CD4-positive, alpha-beta T cell treated with Interleukin-15 for 4 hours (primary cell): ENCODE measurements around the gene WRAP73.
A peak's percentile ranks its signal among the peaks of the same experiment; 100 is the strongest.

Experiments
- DNase-seq: peaks from one replicate; pipeline ENCODE4 v3.0.0-alpha.2; 2020; ENCODE audit warnings: low spot score

WRAP73 gene, protein sequence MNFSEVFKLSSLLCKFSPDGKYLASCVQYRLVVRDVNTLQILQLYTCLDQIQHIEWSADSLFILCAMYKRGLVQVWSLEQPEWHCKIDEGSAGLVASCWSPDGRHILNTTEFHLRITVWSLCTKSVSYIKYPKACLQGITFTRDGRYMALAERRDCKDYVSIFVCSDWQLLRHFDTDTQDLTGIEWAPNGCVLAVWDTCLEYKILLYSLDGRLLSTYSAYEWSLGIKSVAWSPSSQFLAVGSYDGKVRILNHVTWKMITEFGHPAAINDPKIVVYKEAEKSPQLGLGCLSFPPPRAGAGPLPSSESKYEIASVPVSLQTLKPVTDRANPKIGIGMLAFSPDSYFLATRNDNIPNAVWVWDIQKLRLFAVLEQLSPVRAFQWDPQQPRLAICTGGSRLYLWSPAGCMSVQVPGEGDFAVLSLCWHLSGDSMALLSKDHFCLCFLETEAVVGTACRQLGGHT

DNA sequence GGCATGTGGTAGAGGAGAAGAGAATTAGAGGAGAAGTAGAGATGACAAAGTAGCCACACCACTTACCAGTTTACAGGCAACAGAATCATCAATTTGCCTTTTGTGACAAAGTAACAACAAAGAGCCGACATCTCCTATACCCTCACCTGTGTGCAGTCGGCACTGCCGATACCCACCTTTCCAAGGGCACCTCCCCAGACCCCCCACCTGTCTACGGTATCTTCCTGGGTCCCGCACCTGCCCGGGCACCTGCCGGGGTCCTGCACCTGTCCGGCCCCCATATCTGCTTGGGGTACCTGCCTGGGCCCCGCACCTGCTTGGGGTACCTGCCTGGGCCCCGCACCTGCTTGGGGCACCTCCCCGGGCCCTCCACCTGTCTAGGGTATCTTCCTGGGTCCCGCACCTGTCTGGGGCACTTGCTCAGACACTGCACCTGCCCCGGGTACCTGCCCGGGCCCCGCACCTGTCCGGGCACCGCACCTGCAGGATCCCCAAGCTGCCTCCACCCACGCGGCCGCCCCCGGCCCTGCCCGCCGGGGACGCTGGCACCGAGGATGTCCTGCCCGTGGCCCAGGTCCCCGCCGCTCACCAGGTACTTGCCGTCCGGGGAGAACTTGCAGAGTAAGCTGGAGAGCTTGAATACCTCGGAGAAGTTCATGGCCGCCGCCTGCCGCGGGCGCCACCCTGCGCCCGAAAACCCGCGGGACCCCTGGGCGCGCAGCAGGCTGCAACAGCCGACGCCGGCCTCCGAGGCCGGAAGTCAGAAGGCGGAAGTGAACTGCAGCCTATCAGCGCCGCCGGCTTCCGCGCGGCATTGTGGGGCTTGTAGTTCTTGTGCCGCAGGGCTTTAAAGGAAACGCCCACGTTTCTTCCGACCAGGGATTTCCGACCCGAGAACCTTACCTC, at the start of gene WRAP73:
TSS of gene WRAP73 (minus strand) at position 762 of the 906 bp plus-strand sequence. CDS start at position 658, 104 bp downstream.
- DNase-seq, result peak; percentile 90

DNA sequence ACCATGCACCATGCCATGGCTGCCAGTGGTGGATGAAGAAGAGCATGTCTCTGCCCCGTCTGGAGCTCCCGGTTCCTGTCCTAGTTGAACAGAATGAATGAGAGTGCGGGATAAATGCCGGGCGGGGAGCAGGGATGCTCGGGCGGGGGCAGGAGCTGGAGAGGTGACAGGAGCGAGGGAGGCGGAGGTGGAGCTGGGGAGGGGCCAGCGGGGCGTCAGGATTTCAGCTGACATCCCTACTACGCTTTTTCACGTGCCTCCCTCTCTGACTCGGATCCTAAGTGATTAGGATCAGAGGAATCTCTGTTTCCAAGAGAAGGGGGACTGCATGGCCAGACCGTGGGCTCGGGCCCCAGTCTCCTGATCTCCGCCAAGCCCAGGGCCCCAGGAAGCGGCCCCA, 49.7 kb upstream of the WRAP73 start:
- no peak for DNase-seq

DNA sequence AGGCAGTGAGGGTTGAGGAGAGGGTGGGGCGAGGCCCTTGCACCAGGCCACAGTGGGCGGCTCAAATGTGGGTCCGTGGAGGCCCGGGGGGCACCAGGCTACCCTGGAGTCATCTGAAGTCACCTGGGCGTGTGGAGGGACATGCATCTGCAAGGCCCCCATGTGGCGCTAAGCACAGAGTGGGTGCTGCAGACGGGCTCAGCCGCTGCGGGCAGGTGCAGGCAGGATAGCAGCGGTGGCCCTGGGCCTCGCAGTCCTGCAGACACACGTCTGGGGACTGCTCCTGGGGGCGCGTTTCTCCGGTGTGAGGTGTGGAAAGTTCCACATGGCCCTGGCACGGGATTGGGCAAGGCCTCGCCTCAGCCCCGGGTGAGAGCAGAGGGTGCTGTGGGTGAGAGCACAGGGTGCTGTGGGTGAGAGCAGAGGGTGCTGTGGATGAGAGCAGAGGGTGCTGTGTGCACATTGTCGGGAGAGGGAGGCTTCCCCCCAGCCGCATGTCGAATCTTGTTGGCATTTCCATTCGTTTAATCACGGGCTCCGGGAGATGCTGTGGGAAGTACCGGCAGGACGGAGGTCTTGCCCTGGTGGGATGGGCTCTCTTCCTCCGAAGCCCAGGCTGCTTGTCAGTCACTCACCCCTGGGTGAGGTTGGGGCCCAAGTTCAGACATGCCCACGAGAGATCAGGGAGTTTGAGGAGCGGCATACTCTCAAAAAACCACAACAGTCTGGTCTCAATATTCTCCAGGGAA, 48.9 kb upstream of the WRAP73 start:
- no peak for DNase-seq

DNA sequence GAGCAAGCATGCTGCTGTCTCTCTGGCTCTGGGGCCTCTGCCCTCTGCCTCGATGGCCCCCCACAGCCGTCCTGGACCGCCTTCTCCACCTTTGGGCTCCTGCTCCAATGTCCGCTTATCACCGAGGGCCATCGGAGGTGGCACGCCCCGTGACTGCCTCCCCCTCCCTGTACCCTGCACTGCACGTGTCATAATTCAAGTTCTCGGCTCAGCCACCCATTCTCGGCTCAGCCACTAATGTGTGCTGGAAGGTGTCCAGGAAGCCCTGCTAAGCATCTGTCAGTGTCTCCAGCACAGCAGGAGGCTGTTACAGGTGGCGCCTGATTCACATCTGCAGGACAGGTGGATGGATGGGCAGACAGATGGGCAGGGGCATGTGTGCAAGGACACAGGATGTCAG, 47.9 kb upstream of the WRAP73 start:
- DNase-seq, result no peak

DNA sequence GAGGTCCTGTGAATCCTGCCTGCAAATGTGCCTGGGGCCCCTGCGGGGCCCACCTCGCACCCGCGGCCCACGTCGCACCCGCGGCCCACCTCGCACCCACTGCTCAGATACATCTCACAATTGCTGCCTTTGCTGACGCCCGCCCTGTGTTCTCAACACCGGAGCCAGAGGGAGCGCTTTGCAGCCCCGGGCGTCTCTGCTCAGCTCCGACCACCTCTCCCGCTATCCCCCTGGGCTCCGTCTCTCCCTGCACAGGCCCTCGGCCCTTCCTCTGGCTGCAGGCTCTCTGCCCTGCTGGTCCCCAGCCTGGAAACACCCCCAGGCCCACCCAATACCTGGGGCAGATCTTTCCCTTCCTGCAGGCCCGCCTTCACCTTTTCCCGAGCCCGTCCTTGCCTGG, 47.2 kb upstream of the WRAP73 start:
- DNase-seq, result no peak

DNA sequence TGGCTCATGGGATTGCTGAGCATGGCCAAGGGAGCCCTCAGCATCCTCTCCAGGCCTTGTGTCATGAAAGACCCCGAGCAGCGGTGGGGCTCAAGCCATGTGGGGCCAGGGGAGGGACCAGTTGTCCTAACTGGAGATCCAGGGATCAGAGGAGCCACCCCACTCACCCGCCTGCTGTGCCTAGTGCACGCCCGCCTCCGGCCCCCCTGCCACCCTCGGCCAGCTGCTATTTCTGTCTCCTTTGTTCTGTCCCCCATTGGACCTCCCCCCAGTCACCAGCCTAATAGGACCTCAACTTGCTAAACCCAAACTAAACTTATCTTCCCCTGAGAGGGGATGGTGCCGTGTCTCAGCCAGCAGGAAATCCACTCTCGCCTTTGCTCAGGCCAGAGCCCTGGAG, 46.8 kb upstream of the WRAP73 start:
- DNase-seq, result no peak

DNA sequence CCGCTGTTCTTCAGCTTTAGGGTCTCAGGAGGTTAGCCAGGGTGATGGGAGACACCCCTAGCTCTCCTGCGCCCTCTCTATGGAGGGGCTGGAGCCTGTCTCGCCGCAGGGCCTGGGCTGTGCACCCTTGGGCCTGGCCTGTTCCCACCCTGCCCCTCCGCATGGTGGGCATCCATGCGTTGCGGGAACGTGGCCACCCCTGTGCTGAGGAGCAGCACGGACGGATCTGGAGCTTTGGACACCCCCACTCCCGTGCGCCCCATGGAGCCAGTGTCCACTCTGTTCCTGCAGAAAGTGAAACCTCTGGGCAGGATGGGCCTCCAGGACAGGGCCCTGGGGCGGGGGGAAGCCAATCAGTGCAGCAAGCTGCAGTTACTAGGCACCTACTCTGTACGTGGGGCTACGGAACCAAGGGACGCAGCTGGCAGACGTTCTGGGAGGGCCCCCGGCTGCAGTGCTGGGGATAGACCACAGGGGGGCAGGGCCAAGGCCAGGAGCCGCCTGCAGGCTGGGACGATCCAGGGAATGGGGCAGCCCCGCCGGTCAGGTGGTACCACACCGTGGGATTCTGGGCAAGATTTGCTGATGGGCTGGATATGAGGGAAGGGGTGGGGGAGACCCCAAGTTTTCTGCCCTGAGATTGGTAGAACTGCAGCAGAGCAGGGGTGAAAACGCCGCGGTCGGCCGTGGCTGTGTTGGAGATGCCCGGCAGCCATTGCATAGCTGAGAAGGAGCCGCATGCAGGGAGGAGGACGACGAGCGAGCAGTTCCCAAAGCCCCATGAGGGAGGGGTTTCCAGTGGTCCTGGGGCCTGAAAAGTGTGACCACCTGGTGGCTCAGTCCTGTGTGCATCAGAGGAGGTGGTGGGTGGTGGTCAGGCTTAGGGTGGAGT, 45.7 kb upstream of the WRAP73 start:
- DNase-seq, result no peak

DNA sequence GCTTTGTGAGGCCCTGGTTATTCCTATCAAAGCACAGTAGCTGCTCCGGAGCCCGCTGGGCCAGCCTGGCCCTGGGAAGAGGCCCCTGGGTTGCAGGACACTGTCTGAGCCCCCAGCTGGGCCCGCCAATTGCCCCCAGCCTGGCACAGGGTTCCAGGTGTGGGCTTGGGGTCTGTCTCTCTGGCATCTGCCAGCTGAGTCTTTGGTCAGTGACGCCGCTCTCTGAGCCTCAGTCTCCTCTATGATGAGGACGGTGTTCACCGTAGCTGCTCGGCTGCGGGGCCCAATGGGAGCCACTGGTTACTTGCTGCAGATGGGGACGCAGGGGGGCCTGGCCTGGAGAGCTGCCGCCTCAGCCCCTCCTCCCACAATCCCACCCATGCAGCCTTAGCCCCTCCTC, 43.4 kb upstream of the WRAP73 start:
- no peak for DNase-seq

DNA sequence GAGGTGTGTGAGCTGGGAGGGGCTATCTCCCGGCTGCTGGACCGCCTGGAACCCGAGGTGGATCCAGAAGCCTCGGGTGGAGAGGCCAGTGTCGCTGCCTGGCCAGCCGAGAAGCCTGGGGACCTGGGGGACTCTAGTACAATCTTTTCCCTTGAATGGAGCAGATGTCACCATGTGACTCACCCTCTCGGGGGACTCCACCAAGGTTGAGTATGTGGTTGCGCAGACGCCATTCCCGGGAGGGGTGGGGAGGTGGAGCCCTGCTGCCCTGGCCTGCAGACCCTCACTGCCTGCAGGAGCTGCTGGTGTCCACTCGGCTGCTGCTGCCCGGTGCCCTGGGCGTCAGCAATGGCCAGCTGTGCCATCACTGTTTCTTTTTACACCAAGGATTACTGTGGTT, 42.7 kb upstream of the WRAP73 start:
- no peak for DNase-seq

DNA sequence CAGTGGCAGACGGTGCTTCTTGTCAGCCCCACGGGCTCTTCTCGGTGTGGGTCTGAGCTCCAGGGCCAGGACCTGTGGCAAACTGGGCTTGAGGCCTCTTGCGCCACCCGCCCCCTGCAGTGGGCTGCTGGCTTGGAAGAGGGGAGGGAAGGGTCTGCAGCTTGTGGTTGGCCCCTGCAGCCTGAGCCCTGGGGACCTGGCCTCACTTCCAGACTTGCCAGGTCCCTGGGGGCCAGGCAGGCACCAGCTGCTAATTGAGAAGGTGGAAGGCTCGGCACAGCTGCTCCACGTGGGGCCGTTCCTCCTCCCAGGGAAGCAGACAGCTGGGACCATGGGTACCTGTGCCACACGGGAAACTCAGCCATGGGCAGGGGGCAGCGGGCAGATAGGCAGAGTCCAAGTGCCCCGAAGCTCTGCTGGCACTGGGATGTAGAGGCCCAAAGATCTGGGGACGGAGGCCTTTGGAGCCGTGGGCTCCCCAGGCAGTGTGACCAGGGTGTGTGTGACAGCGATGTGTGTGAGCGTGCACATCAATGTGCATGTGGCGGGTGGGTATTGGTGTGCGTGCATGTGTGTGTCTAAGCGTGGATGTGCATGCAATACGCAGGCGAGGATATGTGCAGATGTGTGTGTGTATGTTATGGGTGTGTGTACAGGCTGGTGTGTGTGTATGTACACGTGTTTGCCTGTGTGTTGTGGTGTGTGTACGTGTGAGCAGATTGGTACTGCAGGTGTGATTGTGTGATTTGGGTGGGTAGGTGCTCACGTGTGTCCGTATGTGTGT, 41.7 kb upstream of the WRAP73 start:
- DNase-seq, result no peak

DNA sequence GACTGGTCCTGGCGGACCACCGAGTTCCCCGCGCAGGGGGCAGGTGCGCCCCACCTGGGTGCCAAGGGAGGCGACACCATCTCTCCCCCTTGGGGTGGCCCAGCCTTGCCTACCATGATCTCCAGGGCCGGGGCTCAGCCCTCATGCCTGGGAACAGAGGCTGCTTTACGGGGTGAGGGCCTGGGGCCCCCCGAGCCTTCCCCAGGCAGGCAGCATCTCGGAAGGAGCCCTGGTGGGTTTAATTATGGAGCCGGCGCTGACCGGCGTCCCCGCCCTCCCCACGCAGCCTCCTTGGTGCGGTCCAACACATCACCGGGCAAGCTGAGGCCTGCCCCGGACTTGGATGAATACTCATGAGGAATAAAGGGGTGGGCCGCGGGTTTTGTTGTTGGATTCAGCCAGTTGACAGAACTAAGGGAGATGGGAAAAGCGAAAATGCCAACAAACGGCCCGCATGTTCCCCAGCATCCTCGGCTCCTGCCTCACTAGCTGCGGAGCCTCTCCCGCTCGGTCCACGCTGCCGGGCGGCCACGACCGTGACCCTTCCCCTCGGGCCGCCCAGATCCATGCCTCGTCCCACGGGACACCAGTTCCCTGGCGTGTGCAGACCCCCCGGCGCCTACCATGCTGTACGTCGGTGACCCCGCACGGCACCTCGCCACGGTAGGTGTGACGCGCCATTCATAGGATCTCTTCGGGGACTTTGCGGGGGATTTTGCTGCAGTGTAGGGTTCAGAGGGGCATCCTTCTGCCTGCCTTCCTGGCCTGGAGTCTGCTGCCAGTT, 40.6 kb upstream of the WRAP73 start:
- DNase-seq, result no peak

DNA sequence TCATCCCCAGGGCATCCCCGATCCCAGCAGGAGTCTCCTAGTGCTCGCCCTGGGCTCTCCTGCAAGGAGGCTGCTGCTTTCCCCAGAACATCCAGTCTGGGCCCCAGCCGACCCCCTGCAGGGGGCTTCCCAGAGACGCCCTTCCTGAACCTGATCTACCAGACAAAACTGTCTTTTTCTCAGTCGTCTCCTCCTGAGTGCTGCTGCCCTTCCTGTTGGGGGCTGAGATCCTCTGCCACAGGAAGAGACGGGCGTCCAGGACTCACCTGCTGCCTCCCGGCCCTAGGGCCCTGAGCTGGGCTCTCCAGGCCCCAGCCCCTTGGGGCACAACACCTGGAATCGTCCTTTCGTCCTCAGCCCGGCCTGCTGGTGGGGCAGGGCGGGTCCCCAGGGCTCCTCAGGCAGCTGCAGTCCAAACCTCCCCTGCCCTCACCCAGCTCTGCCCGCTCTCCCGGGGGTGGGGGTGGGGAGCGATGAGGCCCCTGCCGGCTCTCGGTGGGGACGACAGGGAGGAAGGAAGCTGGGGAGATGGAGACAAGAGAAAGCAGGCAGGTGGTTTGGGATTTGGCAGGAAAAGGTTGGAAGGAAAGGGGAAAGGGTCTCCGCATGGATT, 39.3 kb upstream of the WRAP73 start:
- no peak for DNase-seq

DNA sequence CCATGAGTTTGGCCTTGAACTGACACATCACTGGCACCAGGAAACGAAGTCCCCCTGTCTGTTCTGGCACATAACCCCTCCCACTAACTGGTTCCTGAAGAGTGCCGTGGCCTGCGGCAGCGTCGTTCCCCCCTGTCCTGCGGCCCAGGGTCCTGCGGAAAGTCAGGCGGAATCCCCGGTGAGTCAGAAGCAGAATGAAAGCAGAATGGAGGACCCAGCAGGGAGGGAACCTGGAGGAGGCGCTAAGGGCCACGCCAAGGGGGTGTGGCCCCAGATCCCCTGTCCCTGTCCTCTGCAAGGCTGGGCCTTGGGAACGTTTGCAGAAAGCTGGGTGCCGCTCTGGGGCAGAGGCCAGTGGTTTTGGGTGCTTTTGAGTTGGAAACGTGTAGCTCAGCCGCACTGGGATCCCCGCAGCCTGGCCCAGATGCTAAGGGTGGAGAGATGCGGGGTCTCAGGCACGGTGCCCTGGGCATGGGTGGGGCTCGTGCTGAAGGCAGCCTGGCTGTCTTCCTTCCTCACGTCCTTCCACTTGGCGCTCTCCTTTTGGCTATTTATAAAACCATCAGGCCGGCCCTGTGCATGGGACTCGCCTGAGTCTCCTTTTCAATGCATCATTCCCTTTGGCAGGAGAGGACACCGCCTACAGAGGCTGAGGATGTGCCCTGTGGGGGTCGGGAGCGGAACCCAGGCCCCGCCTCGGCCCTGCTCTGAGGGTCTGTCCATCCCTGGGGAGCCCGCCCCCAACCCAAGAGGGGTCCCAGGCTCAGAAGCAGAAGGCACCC, 38.6 kb upstream of the WRAP73 start:
- DNase-seq, result no peak

DNA sequence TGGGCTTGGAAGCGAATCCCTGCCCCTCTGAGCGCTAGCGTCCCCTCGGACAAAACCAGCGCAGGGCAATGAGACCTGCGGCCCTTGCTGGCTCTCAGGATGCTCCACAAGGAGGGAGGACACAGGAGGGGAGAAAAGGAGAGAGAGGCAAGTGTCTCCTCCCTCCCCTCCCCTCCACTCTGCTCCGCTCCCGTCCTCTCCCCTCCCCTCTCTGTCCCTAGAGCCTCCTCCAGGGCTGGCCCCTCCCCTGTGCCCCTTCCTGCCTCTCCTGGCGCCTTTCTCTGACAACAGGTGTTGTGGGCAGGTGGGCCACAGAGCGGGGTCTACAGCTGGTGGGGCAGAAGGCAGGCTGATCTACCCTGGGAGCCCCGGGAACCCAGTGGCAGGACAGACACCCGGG, 37.6 kb upstream of the WRAP73 start:
- DNase-seq, result no peak

DNA sequence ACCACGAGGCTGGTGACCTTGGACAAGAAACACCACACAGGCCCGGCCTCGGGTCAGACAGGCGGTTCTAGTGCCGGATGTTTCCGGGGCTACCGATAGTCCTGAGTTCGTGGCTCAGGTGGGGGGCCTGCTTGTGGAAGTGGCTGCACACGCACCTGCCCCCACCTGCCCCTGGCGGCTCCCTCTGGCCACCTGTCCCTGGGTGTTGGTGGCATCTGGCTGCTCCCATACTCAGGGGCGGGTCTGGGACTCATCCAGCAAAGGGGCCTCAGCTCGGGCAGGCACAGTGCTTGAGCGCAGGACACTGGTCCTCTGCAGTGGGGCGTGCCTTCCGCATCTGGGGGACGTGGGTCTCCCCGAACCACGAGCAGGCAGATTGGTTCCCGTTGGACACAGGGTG, 36.0 kb upstream of the WRAP73 start:
- DNase-seq, result no peak

DNA sequence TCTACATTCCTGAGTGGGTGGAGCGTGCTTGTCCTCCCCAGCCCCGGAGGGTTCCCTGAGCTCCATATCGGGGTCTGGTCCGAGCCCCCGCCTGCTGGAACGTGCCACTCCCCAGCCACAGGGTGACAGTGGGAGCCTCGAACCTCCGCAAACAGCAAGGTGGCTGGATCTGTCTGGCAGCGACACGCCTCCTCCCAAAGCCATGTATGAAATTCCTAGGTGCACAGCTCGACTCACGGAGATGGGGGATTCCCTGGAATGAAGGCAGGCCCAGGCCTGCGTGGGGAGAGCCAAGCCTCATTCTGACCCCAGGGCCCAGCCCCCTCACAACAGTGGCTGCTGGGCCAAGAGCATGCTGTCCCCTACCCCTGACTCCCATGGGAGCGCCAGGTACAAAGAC, 35.3 kb upstream of the WRAP73 start:
- DNase-seq, result no peak

DNA sequence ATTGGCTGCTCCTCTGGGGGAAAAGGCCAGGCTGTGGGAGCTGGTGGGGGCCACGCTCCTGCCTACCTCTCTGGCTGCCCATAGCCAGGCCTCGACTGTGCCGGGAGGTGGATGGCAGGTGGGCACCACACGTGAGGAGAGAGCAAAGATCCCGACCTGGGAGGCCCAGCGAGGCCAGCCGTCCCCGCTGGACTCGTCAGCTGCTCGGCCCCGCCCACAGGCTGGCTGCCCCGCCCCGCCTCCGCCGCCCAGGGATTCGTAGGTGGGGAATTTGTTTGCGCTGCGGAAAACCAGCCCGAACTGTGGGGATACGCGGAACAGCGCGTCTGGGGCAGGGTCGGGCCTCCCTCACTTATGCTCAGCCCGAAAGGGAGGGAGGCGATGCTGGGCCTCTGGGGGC, 34.1 kb upstream of the WRAP73 start:
- DNase-seq, result no peak

DNA sequence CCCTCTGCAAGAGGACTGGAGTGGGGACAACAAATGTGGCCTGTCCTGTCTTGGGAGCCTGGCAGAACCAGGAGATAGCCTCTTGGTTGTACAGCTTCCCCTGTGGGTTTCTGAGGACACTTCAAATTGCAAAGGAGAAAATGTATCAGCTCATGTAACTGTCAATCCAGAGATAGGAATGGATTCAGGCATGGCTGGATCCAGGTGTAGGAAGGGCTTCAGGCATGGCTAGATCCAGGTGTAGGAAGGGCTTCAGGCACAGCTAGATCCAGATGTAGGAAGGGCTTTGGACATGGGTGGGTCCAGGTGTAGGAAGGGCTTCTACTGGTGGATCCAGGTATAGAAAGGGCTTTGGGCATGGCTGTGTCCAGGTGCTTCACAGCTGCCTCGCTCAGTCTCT, 33.3 kb upstream of the WRAP73 start:
- DNase-seq, result no peak
